ENCODE measurements around the gene SYPL2.

Gene SYPL2

GRCh38 chr1:109522026-109522425, 55.7 kb downstream of the SYPL2 start:
- TF ChIP-seq CTCF (IDR thresholded peaks at IDR 0.05; ENCODE audit: insufficient read depth, missing control alignments) = no peak
- no peak for FAIRE-seq
- no peak for DNase-seq (ENCODE audit: insufficient read length, low spot score)

GRCh38 chr1:109523706-109524105, 57.4 kb downstream of the SYPL2 start:
- FAIRE-seq (no peak), DNase-seq (ENCODE audit: insufficient read length, low spot score) (no peak)
- TF ChIP-seq CTCF (IDR thresholded peaks at IDR 0.05; ENCODE audit: insufficient read depth, missing control alignments) = no peak

DNA sequence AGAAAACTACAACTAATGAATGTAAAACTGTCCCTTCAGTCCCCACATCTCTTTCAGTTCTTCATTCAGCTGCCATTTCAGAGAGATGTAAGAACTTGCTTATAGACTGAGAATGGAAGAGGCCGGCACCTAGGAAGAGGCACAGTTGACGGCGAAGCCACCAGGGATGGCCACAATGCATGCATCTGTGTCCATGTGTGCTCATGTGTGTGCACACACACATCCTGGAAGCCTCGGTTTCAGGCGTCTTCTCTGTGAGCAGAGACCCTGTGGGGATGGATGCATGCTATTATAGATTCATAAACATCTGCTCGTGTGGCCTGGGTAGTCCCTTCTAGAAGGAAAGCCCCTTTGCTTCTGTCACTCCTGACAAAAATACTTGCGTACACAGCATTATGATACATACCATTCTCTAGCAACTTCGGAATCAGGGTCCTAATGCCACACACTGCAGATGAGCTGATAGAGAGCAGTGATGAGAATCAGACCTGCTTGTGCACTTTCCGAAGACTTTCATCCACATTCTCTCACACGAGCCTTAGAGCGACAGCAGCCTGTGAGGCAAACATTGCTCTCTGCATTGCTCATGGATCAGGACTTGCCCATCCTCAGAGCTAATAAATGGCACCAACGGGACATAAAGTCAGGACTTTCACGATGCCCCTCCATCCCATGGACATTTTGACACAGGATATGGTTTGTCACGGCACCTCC, 60.9 kb downstream of the SYPL2 start:
- FAIRE-seq (no peak), DNase-seq (ENCODE audit: insufficient read length, low spot score) (no peak)
- TF ChIP-seq CTCF (IDR thresholded peaks at IDR 0.05; ENCODE audit: insufficient read depth, missing control alignments) = no peak

GRCh38 chr1:109527846-109528695, 61.7 kb downstream of the SYPL2 start:
- FAIRE-seq = no peak
- no peak for TF ChIP-seq CTCF (IDR thresholded peaks at IDR 0.05; ENCODE audit: insufficient read depth, missing control alignments)
- DNase-seq (ENCODE audit: insufficient read length, low spot score) = no peak

- no peak for FAIRE-seq
- no peak for TF ChIP-seq CTCF (IDR thresholded peaks at IDR 0.05; ENCODE audit: insufficient read depth, missing control alignments)
Observed at GRCh38 chr1:109528712-109529111, 62.4 kb downstream of the SYPL2 start.

DNA sequence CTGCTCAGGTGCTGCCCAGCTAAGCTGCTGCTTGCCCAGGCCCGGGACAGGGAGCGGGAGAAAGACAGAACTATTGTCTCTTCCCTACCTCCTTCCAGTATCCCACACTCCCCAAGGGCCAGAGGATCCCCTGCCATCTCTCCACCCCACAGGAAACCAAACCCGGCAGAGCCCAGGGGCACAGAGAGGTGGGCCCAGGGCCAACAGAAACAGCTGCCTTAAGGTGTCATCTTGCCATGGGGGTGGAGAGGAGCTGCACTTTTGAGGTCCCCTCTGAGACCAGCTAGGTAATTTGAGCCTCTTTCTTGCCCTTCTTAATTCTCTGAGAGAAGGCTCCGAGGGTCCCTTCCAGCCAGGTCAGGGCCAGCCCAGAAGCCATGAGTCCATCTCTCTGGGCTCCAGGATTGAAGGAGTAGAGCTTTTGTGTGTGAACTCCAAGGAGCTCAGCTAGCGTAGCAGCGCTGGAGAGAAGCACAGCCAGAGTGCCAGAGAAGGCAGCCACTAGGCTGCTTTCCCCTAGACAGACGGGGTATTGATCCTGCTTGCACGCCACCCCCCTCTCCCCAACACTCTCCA, 63.6 kb downstream of the SYPL2 start:
- DNase-seq (ENCODE audit: insufficient read length, low spot score) (no peak), FAIRE-seq (no peak)
- no peak for TF ChIP-seq CTCF (IDR thresholded peaks at IDR 0.05; ENCODE audit: insufficient read depth, missing control alignments)

More at GRCh38 chr1:109528712-109529111, 62.4 kb downstream of the SYPL2 start:
- no peak for DNase-seq (ENCODE audit: insufficient read length, low spot score)

Data from D721Med (cell line).